HG03354 (cell line): ENCODE results near the gene GLIS1.
"Not testable (repeated sequence)": the region's sequence is repeated elsewhere in the genome, so short reads cannot be mapped to it uniquely, and the experiment has no call there.

Source experiments
- ATAC-seq: cut with Tn5 transposase; IDR thresholded peaks from one replicate; pipeline ENCODE4 v1.9.1; 2021; ENCODE audit warnings: mild to moderate bottlenecking; ENCODE audit not compliant: unreplicated experiment, poor library complexity, severe bottlenecking

GLIS1 gene

DNA sequence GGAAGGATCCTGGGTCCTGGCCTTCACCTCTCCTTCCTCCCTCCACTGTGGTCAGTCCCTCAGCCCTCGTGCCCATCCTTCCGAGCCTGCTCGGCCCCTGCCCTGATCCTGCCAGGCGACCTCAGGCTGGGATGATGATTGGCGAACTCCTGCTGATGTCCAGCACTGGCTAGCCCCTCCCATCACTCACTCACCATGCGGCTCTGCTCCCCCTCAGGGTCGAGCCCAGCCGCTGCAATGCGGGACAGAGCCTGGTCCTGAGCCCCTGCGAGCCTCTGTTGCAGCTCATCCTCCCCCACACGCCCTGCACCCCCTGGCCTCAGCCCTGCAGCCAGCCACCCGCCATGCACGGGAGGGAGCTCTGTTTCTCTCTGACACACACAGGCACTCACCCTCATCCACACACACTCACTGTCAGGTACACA, 179.6 kb downstream of the GLIS1 start:
- no peak for ATAC-seq

DNA sequence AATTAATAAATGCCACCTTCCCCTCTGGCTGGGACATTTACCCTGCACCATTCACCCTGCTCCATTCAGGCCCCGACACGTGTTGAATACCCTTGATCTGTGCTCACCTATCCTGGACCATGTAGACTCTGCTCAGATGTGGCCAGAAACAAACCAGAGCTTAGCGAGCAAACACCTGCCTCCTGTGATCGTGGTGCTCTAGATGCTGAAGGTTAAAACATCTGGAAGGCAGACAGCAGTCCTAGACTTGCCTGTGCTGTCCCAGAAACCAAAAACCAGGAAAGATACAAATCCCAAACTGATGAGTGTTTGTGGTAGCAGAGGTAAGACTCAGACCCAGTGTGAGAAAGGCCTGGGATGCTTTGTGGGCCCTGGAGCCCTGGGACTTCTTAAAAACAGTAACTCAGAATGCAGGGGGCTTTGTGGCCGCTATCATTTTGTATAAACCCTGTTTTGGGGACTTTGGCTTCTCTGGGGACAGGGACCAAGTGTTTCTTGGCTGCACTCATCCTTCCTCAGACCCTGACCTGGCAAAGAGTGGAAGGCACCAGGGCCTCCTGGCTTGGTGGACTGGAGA, 180.1 kb downstream of the GLIS1 start:
- ATAC-seq = no peak

DNA sequence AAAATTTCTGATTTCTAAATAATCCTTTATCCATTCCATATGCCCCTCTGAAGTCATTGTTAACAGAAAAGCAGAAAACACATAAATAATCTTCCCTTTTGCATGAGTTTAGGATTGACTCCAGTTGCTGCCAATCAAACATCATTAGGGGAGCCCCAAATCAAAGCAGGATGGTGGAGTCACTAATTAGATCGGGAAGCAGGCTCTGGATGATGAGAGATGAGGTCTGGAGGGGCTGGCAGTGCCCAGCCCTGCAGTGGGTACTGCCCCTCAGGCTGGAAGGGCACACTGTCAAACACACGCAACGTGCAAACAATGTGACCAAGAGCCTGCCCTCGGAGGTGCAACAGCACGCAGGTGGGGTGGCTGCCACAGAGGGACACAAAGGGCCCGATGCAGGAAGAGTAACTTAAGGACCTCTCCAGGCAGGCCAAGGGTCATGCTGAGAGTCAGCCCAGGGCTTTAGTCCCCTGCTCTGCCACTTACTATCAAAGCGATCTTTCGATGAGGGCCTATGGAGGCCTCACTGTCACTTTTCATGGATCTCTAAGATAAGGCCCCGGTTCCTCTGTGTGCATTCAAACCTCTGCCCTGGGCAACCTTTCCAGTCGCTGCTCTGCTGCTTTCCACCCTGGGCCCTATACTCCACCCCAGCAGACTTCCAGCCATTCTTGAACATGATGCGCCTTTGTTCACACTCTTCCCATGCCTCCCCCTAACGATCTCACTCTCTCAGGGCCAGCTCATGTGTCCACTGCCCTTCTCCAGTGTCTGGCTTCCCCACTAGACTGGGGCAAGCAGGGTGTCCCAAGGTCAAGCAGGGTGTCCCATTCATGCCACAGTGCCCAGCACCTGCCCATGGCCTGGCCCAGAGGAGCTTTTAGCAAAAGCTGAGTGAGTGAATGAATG, 180.9 kb downstream of the GLIS1 start:
- no peak for ATAC-seq

DNA sequence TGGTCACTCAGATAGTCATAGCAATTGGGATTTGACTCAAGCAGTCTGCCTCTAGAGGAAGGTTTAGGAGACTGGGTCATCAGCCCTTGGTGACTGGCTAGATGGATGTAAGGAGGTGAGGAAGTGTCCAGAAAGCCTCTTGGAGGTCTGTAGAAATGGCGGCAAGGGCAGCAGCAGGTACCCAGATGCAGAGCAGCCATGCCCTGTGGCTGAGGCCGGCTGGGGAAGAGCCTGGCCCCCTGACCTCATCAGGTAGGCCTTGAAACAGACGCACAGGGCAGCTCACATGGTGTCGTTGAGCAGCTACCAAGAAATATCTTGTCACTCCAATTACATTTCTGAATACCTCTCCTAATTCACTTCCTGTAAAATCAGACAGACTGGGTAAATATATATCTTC, 181.6 kb downstream of the GLIS1 start:
- no peak for ATAC-seq

DNA sequence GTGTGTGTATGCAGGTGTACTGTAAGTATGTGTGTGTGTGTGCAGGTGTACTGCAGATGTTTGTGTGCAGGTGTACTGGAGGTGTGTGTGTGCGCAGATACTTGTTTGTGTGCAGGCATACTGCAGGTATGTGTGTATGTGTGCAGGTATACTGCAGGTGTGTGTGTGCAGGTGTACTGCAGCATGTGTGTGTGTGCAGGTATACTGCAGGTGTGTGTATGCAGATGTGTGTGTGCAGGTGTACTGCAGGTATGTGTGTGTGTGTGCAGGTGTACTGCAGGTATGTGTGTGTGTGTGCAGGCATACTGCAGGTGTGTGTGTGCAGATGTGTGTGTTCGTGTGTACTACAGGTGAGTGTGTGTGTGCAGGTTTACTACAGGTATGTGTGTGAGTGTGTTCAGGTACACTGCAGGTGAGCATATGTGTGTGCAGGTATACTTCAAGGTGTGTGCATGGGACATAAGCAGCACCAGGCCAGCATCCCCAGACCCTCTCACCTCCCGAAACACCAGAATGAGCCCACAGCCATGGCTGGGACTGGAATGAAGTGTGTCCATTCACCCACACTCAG, 182.2 kb downstream of the GLIS1 start:
- ATAC-seq = no peak

DNA sequence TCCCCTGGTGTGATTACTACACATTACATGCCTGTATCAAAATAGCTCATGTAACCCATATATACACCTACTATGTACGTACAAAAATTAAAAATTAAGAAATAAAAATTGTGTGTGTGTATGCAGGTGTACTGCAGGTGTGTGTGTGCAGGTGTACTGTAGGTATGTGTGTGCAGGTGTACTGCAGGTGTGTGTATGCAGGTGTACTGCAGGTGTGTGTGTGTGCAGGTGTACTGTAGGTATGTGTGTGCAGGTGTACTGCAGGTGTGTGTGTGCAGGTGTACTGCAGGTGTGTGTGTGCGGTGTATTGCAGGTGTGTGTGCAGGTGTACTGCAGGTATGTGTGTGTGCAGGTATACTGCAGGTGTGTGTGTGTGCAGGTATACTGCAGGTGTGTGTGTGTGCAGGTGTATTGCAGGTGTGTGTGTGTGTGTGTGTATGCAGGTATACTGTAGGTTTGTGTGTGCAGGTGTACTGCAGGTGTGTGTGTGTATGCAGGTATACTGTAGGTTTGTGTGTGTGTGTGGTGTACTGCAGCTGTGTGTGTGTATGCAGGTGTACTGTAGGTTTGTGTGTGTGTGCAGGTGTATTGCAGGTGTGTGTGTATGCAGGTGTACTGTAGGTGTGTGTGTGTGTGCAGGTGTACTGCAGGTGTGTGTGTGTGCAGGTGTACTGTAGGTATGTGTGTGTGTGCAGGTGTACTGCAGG, 183.2 kb downstream of the GLIS1 start:
- ATAC-seq = not testable (repeated sequence)

DNA sequence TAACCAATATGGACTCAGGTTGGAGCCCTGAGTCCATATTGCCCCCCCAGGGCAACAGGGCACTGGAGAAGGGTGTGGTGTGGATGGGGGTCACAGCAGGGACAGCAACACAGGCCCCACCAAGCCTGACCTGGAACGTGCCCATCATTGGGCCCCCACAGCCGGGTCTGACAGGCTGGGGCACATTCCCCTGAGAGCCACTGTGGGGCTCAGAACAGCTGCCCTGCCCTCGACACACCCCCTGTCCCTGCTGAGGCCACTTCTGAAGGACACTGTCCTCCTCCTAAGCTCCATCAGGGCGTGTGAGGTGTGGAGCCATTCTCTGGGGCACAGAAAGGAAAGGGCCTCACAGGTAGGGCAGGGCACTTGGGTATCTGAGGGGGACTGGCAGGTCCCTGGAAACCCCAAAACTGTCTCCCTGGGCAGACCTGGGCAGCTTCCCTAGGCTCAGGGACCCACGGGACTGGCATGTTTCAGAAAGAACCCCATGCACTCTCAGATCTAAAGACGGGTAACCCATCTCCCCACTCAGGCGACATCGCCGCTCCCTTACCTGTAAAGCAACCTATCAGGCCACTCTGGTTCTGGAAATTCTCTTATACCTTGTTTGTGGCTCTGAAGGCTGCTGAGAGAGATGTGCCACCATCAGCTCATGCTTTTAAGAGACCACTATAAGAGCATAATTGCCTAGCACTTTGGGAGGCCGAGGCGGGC, 184.2 kb downstream of the GLIS1 start:
- ATAC-seq = no peak

DNA sequence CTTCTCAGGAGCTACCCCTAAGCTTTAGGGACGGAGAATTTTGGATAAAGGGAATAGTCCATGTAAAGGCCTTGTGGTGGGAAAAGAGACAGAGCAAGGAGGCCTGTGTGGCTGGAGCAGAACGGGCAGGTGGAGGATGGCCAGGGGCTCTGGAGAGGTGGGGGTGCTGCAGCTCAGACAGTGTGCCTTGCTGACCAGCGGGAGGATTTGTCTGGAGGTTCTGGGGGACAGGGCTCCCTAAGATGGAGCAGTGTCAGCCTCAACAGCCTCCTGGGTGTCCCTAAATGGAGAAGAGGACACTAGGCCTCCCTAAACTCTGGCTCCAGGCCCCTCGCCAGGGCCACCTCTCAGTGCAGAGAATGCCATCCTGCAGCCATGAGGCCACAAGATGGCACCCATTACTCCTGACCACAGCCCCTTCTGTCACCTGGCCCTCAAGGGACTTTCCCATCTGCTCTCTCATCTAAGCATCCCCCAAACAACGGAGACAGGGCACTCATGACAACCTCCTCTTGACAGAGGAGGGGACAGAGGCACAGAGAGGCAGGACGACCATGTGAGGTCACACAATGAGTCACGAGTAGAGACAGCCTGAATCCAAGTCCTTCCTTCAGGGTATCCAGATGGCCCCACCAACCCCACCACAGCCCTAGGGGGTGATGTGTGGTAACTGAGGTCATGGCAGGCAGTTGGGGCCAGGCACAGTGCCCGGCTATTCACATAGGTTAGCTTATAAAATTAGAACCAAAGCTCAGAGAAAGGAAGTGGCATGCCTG, 185.0 kb downstream of the GLIS1 start:
- ATAC-seq = no peak

DNA sequence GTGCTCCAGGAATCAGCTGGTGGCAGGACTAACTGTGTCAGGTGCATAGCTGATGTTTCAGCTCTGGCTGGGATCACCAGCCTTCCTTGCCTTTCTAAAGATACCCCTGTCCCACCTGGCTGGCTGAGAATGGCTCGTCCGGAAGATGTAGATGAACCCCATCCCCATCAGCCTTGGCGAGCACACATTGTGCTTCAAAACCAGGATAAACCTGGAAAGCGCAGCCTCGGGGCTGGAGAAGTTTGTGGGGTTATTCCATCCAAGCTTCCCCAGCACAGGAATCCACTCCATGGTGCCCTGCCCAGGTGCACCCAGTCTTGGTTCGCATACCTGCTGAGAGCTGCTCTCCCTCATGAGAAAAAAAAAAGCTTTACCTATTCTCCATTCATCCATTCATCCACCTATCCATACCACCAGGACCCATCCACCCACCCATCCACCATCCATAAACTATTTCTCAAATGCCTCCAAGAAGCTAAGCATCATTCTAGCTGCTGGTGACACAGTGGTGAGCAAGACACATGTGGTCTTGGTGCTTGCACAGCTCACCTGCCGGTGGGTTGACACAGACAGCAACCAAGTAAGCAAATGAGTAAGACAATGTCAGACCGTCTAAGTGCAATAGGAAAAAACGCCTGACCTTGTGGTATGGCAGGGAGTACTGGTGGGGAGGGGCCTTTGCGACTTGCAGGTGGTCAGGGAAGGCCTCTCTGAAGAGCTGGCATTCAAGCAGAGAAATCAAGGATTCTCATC, 185.8 kb downstream of the GLIS1 start:
- ATAC-seq = no peak

DNA sequence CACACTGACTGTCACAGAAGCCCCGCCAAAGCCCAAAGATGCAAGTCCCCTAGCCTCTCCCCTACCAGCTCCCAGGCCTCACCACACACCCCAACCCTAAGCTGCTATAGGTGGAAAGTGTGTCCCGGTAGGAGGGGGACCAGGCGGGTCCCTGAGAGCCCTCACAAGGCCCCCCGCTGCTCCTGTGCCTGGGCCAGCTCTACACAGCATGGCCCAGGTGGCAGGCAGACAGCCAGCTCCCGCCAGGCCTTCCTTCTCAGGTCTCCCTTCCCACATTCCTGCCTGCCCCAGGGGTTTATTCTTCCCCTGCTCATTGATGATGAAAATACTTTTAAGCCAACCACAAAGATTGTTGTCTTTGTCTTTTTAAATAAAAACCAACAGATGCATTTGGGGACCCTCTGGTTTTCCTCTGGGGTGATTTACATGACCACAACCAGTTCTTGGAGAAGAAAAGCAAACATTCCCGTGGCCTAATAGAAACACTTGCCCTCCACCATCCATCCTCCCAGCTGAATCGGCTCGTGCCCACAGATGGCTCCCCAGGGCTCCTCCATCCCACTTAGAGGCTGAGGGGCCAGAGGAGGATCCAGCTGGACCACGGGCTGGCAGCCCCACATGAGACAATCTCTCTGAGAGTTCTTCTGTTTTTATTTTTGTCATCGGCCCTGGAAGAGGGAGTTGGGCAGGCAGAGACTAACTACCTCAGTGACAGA, 186.7 kb downstream of the GLIS1 start:
- ATAC-seq = no peak

DNA sequence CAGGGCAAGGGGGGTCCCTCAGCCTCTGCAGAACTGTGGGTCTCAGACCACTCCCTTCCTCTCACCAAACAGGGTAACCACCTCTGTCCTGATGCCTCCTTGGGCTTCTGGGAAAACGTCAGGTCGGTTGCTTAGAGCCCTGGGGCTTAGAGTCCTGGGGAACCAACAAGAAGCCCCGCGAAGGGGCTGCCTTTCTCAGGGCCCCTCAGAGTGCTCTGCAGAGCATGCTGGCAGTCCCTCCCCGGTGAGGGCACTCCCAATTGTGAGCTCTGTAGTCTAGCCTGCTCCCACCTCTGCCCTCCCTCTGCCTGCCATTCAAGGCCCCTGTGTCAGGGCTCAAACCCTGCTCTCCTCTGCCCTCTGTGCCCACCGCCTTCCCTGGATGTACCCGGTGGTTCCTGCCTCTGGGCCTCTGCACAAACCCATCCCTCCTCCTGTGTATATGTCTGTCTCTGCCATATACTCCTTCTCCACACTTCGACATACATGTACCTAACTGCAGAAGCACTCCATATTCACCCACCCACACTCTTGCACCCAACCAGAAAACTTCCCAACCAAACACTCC, 187.5 kb downstream of the GLIS1 start:
- no peak for ATAC-seq

DNA sequence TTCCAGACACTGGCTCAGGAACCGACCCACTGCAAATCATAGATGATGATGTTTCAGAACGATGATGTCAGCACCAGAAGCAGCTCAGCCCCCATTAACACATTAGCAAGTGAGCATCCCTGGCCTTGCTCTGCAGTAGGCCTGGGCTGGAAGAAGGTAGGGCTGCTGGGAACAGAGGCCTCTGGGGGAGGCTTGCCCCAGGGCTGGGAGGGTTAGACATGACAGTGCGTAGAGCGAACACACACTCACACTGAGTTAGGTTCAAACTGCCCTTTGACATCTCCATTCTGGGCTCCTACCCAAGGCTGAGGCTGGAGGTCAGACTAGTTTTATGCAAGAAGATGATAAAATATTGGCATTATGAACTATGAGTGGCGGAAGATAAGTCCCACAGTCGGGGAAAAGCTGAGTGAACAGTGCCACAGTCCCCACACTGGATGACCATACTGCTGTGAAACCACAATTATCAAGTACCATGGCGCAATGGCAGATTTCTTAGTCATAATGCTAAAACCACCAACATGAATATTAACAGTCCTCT, 188.7 kb downstream of the GLIS1 start:
- no peak for ATAC-seq

DNA sequence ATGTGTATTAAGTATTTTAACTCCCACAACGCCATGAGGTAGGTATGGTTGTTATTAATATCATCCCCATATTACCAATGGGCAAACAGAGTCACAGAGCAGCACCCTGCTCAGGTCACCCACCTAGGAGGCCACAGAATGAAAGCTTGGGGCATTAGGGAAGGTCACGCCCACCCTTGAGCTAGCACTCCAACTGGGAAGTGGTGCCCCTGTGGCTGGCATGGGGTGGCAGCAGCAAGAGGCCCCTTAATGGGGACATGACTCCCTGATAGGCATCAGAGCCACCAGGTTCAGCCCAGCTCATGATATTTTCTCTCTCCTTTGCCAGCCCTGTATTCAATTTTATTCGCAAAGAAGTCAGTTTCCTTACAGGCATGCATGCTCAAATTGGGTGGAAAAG, 189.2 kb downstream of the GLIS1 start:
- no peak for ATAC-seq

DNA sequence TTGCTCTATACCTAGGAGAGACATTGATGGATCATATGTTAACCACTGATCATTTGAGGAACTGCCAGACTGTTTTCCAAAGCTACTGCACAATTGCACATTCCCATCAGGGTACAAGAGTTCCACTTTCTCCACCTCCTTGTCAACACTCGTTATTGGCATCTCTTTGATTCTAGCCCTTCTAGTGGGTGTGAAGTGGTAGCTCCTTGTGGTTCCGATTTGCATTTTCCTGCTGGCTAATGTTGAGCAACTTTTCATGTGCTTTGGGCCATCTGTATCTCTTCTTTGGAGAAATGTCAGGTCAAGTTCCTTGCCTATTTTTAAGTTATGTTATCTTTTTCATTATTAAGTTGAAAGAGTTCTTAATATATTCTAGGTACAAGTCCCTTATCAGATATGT, 189.7 kb downstream of the GLIS1 start:
- ATAC-seq = no peak

DNA sequence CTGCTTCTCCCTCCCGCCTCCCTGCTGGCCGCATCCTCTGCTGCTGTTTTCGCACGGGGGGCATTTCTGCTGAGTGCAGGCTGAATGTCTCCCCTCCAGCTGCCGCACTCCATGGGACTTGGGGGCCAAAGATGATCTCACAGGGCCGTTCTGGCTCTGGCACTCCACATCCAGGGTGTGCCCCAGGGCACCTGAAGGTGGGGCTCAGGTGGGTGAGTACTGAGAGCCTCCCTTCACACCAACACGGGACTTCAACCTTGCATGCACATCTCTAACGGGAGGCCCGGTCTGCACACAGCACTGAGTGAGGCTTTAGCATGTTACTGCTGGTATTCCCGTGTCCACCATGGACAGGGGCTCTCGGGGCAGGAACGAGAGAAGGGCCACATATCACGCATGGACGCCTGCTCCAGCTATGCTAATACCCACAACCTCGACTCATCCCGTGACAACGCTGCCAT, 190.9 kb downstream of the GLIS1 start:
- no peak for ATAC-seq

DNA sequence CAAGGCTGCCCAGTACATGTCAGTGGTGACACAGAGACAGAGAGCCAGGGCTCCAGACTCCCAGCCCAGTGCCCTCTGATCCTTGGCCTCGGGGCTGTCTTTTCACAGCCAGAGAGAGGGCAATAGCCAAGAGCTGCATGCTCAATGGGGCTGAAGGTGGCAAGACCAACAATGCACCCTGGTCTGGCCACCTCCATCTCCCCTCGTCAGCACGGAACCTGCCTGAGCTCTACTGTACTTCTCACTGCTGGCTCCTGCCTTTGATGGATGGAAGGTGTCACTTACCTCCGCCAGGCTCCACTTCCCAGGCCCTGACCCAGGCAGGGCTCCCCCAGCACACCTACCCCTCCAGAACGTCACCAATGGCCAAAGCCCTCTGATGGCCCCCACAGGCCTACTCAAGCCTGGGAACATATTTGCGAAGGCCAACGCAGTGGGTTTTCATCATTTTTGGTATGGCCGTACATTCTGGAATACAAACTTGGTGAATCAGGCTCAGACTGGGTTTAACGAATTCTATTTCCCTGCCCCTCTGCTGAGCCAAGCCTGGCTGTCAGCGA, 191.7 kb downstream of the GLIS1 start:
- no peak for ATAC-seq
